ELR (cell line): ENCODE data around the gene KRTAP2-3.
A peak's percentile ranks its signal among the peaks of the same experiment; 100 is the strongest.
"Not testable (repeated sequence)": the region's sequence is repeated elsewhere in the genome, so short reads cannot be mapped to it uniquely, and the experiment has no call there.

Experiments used
- DNase-seq: peaks from one replicate; pipeline ENCODE4 v3.0.0-alpha.2; 2015; ENCODE audit warnings: low read depth

Gene KRTAP2-3

DNA sequence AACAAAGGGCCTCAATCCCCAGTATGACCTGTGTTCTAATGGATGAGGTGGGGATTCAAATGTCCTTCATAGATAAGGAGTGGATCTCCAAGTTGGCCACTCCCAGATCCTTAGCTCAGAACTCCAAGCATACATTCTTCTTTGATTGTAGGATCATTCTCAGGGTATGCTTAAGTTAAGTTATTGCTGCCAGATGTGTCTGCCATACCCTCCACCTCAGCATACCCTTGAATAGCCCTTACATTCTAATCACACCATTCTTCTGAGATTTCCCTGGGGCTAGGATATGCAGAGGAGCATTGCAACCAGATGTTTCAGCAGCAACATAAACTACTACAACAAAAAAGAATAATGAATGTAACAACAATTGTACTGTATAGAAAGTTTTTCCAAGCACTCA is 7.4 kb upstream of the KRTAP2-3 start:
- no peak for DNase-seq

DNA sequence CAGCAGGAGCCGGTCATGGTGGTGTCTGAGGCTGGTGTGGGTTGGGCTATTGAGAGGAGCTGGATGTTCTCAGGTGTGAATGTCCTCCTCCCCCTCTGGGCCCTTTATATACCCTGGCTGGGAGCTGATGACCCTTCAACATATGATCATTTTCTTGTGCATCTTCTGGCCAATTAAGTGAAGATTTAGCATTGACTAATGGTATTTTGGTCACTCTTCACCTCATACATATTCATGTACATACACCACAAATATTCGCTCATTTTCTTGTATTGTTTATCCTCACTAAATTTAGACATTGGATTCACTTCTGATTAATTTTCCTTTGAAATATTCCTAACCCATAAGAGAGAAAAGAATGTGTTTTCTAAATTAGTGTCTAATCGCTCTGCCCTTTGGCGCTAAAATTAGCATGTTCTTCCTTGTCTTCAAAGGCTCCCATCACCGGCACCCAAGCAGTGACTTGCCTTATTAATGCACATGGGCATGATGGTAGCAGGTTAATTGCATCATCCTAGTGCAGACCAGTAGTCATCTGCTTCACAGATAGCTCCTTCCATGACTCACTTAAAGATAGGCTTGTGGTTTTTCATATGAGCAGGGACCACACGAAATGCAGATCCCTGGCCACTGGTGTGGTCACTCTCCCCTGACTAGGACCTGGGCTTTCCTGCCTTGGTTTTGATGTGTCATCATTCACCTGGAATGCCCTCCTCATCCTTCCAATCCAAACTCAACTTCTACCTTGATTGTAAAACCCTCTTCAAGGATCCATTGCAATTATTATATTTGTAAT is 6.1 kb upstream of the KRTAP2-3 start, which contains the start of gene KRTAP2-4:
Gene KRTAP2-4 (minus strand): TSS at position 51 of the 796 bp plus-strand sequence. CDS start 34 bp downstream, at position 17.
- DNase-seq: peak; percentile 97

- not testable (repeated sequence) for DNase-seq
Measured at GRCh38 chr17:41065016-41065689, 5.2 kb upstream of the KRTAP2-3 start.

- DNase-seq: no peak
Measured at GRCh38 chr17:41064301-41064700, 4.4 kb upstream of the KRTAP2-3 start.

- DNase-seq: no peak
Measured at GRCh38 chr17:41063449-41063848, 3.5 kb upstream of the KRTAP2-3 start.

DNA sequence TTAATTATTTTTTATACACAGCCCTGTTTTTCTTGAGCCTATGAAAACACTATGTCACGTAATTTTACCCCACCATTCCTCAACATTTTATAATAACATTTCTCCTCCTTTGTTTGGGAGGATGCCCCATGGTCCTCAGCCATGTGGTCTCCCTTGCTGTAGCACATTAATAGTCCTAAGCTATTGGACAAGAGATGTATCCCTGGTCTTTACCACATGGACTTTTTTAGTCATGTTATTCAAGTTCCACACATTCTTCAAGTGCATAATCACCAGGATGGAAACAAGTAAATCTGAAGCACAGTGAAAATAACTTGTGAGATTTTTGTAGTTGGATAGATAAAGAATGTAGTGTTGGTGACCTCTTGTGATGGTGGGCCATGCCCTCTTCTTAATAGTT is 2.0 kb upstream of the KRTAP2-3 start:
- peak; percentile 98 for DNase-seq

GRCh38 chr17:41059276-41060051 is 450 bp downstream of the KRTAP2-3 start:
- peak; percentile 96 for DNase-seq

DNA sequence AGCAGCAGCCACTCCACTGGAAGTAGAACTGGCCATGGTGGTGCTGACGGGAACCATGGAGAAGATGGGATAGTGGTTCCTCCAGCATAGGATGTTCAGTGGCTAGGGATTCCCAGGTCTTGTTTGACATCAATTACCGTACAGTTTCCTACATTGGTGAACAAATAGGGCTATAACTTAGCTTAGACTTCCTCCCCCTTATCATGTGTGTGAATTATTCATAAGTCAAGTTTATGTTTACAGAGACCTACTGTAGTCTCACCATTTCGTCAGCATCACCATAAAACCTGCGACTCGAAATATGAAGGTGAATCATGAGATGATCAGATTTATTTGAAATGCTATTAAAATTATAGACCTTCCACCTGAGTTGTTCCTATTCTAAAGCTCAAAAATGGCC is 1.2 kb downstream of the KRTAP2-3 start:
- DNase-seq: peak; percentile 91

DNA sequence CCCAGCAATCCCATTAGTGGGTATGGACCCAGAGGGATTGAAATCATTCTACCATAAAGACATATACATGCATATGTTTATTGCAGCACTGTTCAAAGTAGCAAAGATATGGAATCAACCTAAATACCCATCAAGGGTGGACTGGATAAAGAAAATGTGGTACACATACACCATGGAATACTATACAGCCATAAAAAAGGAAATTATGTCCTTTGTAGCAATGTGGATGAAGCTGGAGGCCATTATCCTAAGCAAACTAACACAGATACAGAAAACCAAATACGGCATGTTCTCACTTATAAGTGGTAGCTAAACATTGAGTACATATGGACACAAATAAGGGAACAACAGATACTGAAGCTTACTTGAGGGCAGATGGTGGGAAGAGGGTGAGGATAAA is 2.4 kb downstream of the KRTAP2-3 start:
- no peak for DNase-seq

DNA sequence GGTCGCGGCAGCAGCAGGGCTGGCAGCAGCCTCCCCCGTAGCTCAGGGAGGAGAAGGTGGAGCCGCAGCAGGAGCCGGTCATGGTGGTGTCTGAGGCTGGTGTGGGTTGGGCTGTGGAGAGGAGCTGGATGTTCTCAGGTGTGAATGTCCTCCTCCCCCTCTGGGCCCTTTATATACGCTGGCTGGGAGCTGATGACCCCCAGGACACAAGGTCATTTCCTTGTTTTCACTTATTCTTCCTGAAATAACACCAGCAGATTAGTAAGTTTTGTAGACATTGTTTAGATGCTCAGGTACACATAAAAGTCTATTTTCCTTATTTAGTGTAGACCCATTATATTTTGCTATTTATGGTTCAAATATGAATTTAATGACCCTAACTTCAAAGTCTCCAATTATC is 4.8 kb downstream of the KRTAP2-3 start, which contains the start of gene KRTAP2-2:
Gene KRTAP2-2 (minus strand): TSS at position 101 of the 400 bp plus-strand sequence. CDS start 19 bp downstream, at position 82.
- DNase-seq: not testable (repeated sequence)

GRCh38 chr17:41054556-41054955 is 5.4 kb downstream of the KRTAP2-3 start:
- not testable (repeated sequence) for DNase-seq

DNA sequence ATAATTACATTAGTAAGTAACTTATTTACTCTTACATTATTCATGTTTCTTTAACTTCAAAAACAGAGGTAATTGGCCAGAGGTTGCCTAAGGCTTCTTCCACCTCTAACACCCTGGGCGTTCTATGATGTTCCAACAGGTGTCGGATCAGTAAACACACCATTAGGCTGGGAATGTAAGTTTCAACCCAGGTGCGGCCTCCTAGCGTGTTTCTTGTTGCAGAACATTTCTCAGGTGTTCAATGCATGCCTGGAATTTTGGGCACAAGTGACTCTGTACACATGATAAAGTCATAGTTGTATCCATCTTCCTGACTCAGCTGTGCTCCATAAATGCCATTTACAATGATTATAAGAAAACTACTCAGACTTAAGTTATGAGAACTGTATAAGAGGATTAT is 5.9 kb downstream of the KRTAP2-3 start:
- no peak for DNase-seq

GRCh38 chr17:41052566-41052965 is 7.3 kb downstream of the KRTAP2-3 start:
- peak; percentile 62 for DNase-seq

GRCh38 chr17:41049110-41049509 is 10.8 kb downstream of the KRTAP2-3 start:
- DNase-seq: peak; percentile 97

DNA sequence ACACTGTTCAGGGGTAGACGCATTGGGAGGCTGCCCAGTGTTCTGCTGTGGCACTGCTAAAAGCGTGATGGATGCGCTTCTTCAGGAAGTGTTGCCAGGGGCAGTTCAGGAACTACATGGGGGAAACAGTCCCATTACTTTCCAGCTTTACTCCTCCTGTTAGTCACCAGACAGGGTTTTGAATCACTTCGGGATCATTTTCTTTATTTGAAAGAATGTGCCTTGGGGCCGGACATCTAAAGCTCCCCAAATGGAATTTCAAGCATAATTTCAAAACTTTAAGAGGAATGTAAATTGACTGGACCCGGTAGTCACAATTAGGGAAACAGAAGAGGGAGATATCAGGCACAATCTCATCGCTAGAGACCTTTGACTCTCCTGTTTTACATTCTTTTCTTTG is 11.5 kb downstream of the KRTAP2-3 start:
- peak; percentile 95 for DNase-seq

- not testable (repeated sequence) for DNase-seq
Measured at GRCh38 chr17:41046735-41047465, 13.0 kb downstream of the KRTAP2-3 start, which contains the start of gene KRTAP2-1. Gene KRTAP2-1 (minus strand): TSS chr17:41047316. CDS start chr17:41047267, 49 bp downstream.

- no peak for DNase-seq
Measured at GRCh38 chr17:41042953-41043352, 17.0 kb downstream of the KRTAP2-3 start.

DNA sequence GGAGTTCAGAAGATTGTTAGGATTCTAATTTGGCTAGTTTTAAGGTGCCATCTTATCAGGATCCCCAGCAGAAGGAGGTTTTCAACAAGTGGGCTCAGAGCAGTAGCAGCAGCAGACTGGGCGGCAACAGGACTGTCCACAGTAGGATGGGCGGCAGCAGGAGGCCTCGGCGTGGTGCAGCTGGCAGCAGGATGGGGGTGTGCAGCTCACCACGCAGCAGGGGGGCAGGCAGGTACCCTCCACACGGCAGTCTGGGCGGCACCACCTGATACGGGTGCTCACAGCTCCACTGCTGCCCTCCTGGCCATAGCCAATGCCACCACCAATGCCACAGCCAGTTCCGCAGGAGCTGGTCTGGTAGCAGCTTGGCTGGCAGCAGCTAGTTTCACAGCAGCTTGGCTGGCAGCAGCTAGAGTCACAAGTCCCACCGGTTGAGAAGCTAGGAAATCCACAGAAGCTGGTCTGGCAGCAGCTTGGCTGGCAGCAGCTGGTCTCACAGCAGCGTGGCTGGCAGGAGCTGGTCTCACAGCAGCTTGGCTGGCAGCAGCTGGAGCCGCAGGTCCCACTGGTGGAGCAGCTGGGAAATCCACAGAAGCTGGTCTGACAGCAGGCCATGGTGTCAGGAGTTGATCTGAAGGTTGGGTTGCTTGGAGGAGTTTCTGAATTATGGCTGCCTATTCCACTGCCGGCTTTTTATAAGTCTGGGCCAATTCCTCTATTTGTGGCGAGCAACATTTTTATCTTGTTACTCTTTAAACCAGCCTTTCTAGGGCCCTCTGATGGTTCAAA is 18.9 kb downstream of the KRTAP2-3 start, which contains the start of gene KRTAP1-1:
Gene KRTAP1-1 (minus strand): TSS at position 668 of the 789 bp plus-strand sequence. CDS start 53 bp downstream, at position 615.
- not testable (repeated sequence) for DNase-seq

GRCh38 chr17:41037853-41038350 is 22.0 kb downstream of the KRTAP2-3 start:
- DNase-seq: no peak

DNA sequence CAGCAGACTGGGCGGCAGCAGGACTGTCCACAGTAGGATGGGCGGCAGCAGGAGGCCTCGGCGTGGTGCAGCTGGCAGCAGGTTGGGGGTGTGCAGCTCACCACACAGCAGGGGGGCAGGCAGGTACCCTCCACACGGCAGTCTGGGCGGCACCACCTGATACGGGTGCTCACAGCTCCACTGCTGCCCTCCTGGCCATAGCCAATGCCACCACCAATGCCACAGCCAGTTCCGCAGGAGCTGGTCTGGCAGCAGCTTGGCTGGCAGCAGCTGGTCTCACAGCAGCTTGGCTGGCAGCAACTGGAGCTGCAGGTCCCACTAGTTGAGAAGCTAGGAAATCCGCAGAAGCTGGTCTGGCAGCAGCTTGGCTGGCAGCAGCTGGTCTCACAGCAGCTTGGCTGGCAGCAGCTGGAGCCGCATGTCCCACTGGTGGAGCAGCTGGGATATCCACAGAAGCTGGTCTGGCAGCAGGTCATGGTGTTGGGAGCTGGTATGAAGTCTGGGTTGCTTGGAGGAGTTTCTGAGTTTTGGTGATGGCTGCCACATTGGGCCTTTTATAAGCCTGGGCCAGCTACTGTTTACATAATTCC is 25.5 kb downstream of the KRTAP2-3 start, which contains the start of gene KRTAP1-3:
Gene KRTAP1-3 (minus strand): TSS at position 529 of the 590 bp plus-strand sequence. CDS start 53 bp downstream, at position 476.
- not testable (repeated sequence) for DNase-seq
